OCI-LY3 (cell line): ENCODE data around the gene UST.

ENCODE experiments used
- EZH2phosphoT487 ChIP-seq: fragments of 200-600 bp; shearing (Covaris generic); IDR thresholded peaks from 2 replicates; pipeline ENCODE4 v1.6.1; 2018; ENCODE audit warnings: antibody characterized with exemption, mixed run types, low read depth
- TF ChIP-seq, protein P1 (sequence below): fragments of 200-600, 300-600 bp; sonication (generic); IDR thresholded peaks from 2 replicates; pipeline ENCODE4 v1.5.1; 2014; ENCODE audit warnings: antibody characterized with exemption, low read length, low read depth

DNA sequence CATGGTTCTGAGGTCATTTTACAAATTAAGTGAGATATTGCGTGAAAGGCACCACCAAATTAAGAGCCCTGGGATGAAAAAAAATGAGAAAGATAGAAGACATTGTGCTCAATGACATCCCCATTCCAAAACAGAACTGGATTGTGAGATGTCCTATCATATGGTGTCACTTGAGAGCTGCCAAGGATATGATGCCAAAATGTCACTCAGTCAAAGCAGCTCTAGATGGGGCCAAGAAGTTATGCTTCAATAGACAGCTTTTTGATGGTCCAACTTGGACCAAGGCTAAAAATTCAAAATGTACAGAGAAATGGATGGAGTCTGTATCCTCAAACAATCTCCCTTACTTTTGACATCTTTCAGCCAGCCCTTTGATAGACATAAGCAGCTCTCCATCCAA is 180.8 kb downstream of the UST start:
- TF ChIP-seq, protein P1, sequence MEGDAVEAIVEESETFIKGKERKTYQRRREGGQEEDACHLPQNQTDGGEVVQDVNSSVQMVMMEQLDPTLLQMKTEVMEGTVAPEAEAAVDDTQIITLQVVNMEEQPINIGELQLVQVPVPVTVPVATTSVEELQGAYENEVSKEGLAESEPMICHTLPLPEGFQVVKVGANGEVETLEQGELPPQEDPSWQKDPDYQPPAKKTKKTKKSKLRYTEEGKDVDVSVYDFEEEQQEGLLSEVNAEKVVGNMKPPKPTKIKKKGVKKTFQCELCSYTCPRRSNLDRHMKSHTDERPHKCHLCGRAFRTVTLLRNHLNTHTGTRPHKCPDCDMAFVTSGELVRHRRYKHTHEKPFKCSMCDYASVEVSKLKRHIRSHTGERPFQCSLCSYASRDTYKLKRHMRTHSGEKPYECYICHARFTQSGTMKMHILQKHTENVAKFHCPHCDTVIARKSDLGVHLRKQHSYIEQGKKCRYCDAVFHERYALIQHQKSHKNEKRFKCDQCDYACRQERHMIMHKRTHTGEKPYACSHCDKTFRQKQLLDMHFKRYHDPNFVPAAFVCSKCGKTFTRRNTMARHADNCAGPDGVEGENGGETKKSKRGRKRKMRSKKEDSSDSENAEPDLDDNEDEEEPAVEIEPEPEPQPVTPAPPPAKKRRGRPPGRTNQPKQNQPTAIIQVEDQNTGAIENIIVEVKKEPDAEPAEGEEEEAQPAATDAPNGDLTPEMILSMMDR: no peak
- TF ChIP-seq EZH2phosphoT487: no peak
